HEK293 (cell line): Measurements from ENCODE around the gene DCC.

Experiments used
- CTCF ChIP-seq: fragments of 450-650 bp; formaldehyde crosslinking; IDR thresholded peaks from 2 replicates; pipeline ENCODE4 v1.5.1; 2016; ENCODE audit warnings: missing biosample characterization, missing genetic modification characterization
- SP2 ChIP-seq: fragments of 450-650 bp; formaldehyde crosslinking; IDR thresholded peaks from 2 replicates; pipeline ENCODE4 v1.5.1; 2016; ENCODE audit warnings: missing biosample characterization, missing genetic modification characterization
- ZBTB1 ChIP-seq: fragments of 450-650 bp; formaldehyde crosslinking; IDR thresholded peaks from 2 replicates; pipeline ENCODE4 v1.5.1; 2016; ENCODE audit warnings: missing biosample characterization, missing genetic modification characterization
- ZBTB21 ChIP-seq: fragments of 450-650 bp; formaldehyde crosslinking; IDR thresholded peaks from 2 replicates; pipeline ENCODE4 v1.5.1; 2017; ENCODE audit warnings: missing biosample characterization, missing genetic modification characterization
- ZFP3 ChIP-seq: fragments of 450-650 bp; formaldehyde crosslinking; IDR thresholded peaks from 2 replicates; pipeline ENCODE4 v1.5.1; 2016; ENCODE audit warnings: low read depth, missing biosample characterization, missing genetic modification characterization
- ZNF114 ChIP-seq: fragments of 450-650 bp; formaldehyde crosslinking; IDR thresholded peaks from 2 replicates; pipeline ENCODE4 v1.5.0; 2017; ENCODE audit warnings: missing biosample characterization, missing genetic modification characterization
- ZNF266 ChIP-seq: fragments of 450-650 bp; formaldehyde crosslinking; IDR thresholded peaks from 2 replicates; pipeline ENCODE4 v1.5.1; 2016; ENCODE audit warnings: missing biosample characterization, missing genetic modification characterization, low read depth
- ZNF292 ChIP-seq: fragments of 450-650 bp; formaldehyde crosslinking; IDR thresholded peaks from 2 replicates; pipeline ENCODE4 v1.5.1; 2016; ENCODE audit warnings: low read depth, missing biosample characterization, missing genetic modification characterization, borderline replicate concordance
- ZNF302 ChIP-seq: fragments of 450-650 bp; formaldehyde crosslinking; IDR thresholded peaks from 2 replicates; pipeline ENCODE4 v1.5.1; 2016; ENCODE audit warnings: missing biosample characterization, missing genetic modification characterization, low read depth
- ZNF658 ChIP-seq: fragments of 450-650 bp; formaldehyde crosslinking; IDR thresholded peaks from 2 replicates; pipeline ENCODE4; 2016; ENCODE audit warnings: missing biosample characterization, missing genetic modification characterization
- TF ChIP-seq, protein P1 (sequence below): fragments of 450-650 bp; formaldehyde crosslinking; conservative IDR thresholded peaks from 2 replicates; pipeline ENCODE4 v1.5.1; 2016; ENCODE audit warnings: low read depth, missing biosample characterization, missing genetic modification characterization
- TF ChIP-seq, protein P2 (sequence below): fragments of 450-650 bp; formaldehyde crosslinking; IDR thresholded peaks from 2 replicates; pipeline ENCODE4 v1.5.1; 2016; ENCODE audit warnings: missing biosample characterization, missing genetic modification characterization, borderline replicate concordance

- TF ChIP-seq, protein P1, sequence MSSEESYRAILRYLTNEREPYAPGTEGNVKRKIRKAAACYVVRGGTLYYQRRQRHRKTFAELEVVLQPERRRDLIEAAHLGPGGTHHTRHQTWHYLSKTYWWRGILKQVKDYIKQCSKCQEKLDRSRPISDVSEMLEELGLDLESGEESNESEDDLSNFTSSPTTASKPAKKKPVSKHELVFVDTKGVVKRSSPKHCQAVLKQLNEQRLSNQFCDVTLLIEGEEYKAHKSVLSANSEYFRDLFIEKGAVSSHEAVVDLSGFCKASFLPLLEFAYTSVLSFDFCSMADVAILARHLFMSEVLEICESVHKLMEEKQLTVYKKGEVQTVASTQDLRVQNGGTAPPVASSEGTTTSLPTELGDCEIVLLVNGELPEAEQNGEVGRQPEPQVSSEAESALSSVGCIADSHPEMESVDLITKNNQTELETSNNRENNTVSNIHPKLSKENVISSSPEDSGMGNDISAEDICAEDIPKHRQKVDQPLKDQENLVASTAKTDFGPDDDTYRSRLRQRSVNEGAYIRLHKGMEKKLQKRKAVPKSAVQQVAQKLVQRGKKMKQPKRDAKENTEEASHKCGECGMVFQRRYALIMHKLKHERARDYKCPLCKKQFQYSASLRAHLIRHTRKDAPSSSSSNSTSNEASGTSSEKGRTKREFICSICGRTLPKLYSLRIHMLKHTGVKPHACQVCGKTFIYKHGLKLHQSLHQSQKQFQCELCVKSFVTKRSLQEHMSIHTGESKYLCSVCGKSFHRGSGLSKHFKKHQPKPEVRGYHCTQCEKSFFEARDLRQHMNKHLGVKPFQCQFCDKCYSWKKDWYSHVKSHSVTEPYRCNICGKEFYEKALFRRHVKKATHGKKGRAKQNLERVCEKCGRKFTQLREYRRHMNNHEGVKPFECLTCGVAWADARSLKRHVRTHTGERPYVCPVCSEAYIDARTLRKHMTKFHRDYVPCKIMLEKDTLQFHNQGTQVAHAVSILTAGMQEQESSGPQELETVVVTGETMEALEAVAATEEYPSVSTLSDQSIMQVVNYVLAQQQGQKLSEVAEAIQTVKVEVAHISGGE (tag by site-specific recombination), result no peak
- no peak for TF ChIP-seq ZFP3 (tag by site-specific recombination)
- TF ChIP-seq ZNF114 (tag by site-specific recombination), result no peak
- no peak for TF ChIP-seq ZBTB1 (tag by site-specific recombination)
- no peak for TF ChIP-seq SP2 (tag by site-specific recombination)
- TF ChIP-seq ZNF292 (tag by site-specific recombination), result no peak
- TF ChIP-seq ZNF302, result no peak
- no peak for TF ChIP-seq CTCF (tag by site-specific recombination)
- TF ChIP-seq ZBTB21, result no peak
- TF ChIP-seq ZNF658 (tag by site-specific recombination), result no peak
- TF ChIP-seq, protein P2, sequence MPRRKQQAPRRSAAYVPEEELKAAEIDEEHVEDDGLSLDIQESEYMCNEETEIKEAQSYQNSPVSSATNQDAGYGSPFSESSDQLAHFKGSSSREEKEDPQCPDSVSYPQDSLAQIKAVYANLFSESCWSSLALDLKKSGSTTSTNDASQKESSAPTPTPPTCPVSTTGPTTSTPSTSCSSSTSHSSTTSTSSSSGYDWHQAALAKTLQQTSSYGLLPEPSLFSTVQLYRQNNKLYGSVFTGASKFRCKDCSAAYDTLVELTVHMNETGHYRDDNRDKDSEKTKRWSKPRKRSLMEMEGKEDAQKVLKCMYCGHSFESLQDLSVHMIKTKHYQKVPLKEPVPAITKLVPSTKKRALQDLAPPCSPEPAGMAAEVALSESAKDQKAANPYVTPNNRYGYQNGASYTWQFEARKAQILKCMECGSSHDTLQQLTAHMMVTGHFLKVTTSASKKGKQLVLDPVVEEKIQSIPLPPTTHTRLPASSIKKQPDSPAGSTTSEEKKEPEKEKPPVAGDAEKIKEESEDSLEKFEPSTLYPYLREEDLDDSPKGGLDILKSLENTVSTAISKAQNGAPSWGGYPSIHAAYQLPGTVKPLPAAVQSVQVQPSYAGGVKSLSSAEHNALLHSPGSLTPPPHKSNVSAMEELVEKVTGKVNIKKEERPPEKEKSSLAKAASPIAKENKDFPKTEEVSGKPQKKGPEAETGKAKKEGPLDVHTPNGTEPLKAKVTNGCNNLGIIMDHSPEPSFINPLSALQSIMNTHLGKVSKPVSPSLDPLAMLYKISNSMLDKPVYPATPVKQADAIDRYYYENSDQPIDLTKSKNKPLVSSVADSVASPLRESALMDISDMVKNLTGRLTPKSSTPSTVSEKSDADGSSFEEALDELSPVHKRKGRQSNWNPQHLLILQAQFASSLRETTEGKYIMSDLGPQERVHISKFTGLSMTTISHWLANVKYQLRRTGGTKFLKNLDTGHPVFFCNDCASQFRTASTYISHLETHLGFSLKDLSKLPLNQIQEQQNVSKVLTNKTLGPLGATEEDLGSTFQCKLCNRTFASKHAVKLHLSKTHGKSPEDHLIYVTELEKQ (tag by site-specific recombination), result no peak
- no peak for TF ChIP-seq ZNF266 (tag by site-specific recombination)
These were observed 1047.6 kb downstream of the DCC start for GRCh38 chr18:53387581-53387980.
